Stomach (tissue), 9 donors: ENCODE data around the gene ROPN1. TPM values are rescaled to one million over a fixed set of nuclear protein-coding genes. Genes with fewer than 3 reads are reported as not detected.
"Not testable (repeated sequence)": the region's sequence is repeated elsewhere in the genome, so short reads cannot be mapped to it uniquely, and the experiment has no call there.

Experiments
- DNase-seq, 2 donors: peaks; one replicate each; pipeline versions ENCODE4 v3.0.0 to v3.0.0-alpha.2; 2013 to 2019
- H3K27ac ChIP-seq, 5 donors: fragments of 200-600 bp in 4 of 5; sonication (generic) in 4 of 5; one replicate each; pipeline ENCODE4 v1.5.1; 2013 to 2019; ENCODE audit warnings: mild to moderate bottlenecking in 1 of 5, moderate library complexity in 1 of 5
- H3K27me3 ChIP-seq, 3 donors: fragments of 200-600 bp; sonication (generic); one replicate each; pipeline ENCODE4 v1.5.1; 2017 to 2019; ENCODE audit warnings: mixed run types in 1 of 3
- H3K36me3 ChIP-seq, 4 donors: fragments of 200-600 bp; sonication (generic); 1 replicate in 3 of 4; 2 replicates in 1 of 4; pipeline ENCODE4 v1.5.1; 2016 to 2019
- H3K4me1 ChIP-seq, 4 donors: fragments of 200-600 bp; sonication (generic); one replicate each; pipeline ENCODE4 v1.5.1; 2016 to 2019
- H3K4me3 ChIP-seq, 4 donors: fragments of 200-600 bp; sonication (generic) in 3 of 4; one replicate each; pipeline ENCODE4 v1.5.1; 2016 to 2019; ENCODE audit warnings: mild to moderate bottlenecking in 1 of 4
- H3K9me3 ChIP-seq, 4 donors: fragments of 200-600 bp; sonication (generic); one replicate each; pipeline ENCODE4 v1.5.1; 2016 to 2019
- EP300 ChIP-seq: sonication (generic); formaldehyde crosslinking; IDR thresholded peaks from one replicate; pipeline ENCODE4 v1.6.1; 2017; ENCODE audit warnings: antibody characterized with exemption
- POLR2A ChIP-seq, 4 donors: fragments of 450-650 bp; IDR thresholded peaks; one replicate each; pipeline ENCODE4 v1.6.1; 2016; ENCODE audit warnings: antibody characterized with exemption in 4 of 4, control low read depth in 2 of 4, mild to moderate bottlenecking in 1 of 4, moderate library complexity in 1 of 4
- POLR2AphosphoS5 ChIP-seq, 3 donors: sonication (generic); formaldehyde crosslinking; IDR thresholded peaks; one replicate each; pipeline ENCODE4 v1.6.1; 2016; ENCODE audit warnings: antibody characterized with exemption in 3 of 3
- WGBS, 5 donors: extraction: QIAGEN DNeasy Blood & Tissue Kit in 3 of 5; methylation state at CpG; one replicate each; pipeline versions ENCODE4 v1.1.5 to v1.1.7; 2013 to 2018; 5-methylcytosine and 5-hydroxymethylcytosine counted together
- intact Hi-C: fragments of 100-400 bp; cut with DNase I; formaldehyde crosslinking; loops from one replicate; pipeline ENCODE4 v1.15.1; 2023; ENCODE audit warnings: low total_unique reads
- polyA plus RNA-seq, 3 donors: library from polyadenylated mRNA; stranded (reverse); fragments of 200-250 nt; gene quantifications; one replicate each; pipeline ENCODE4 v1.2.3, GENCODE V29; 2013
- total RNA-seq, 5 donors: library from RNA; depleted of rRNA; stranded (reverse); fragments of >200 nt; gene quantifications; one replicate each; pipeline versions ENCODE4 v1.1.0 to v1.2.3, GENCODE V29; 2014 to 2016
- TF ChIP-seq, protein P1 (sequence below), 7 experiments: fragments of 450-650 bp in 4 of 7; fragments of 200-600 bp in 3 of 7; sonication (generic) in 3 of 7; IDR thresholded peaks; one replicate each; pipeline ENCODE4 v1.5.1; 2016 to 2019; ENCODE audit warnings: antibody characterized with exemption in 7 of 7, control low read depth in 2 of 7, mild to moderate bottlenecking in 1 of 7
- donor health status: healthy with polysubstance abuse.
- donor health status: Bipolar disorder and iron deficiency.
- donor health status: healthy.

Gene ROPN1
- total and polyA plus RNA-seq, 8 donors, result 0.15 to 0.55 TPM; not detected in 6

DNA sequence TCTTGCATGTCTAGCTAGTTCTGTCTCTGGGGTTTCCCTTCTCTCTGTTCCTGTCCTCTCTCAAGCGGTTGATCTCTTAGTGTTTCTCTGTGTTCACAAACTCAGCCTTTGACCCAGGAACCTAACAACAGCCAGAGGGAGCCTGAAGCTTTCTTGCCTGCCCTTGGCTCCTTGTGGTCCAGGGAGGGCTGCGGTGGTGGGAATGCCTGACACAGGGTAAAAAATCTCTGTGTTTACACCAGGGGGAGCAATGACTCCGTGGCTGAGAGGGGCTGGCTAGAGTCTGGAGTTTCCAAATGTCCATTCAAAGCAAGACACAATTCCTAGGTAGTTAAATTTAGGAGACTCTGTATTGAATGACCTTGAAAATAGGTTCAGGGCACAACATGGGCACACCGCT lies 24.6 kb upstream of the ROPN1 start:
- peak; percentile 28 to 61 for DNase-seq
- H3K36me3 ChIP-seq, H3K27ac ChIP-seq, H3K4me3 ChIP-seq: not testable (repeated sequence)
- intact Hi-C loops, result loop anchor here (5.0 kb wide), 2 partner anchors 61 to 266 kb away; no protein-coding TSS in a partner anchor
- Histone ChIP-seq H3K9me3 (peaks cover 0 to 15% (median 2%) of the 10 kb centered on the region in 4 donors), H3K4me1 (peaks cover 0 to 17% (median 9%) of the 10 kb centered on the region in 4 donors), H3K27me3 (peaks cover 0 to 21% (median 0%) of the 10 kb centered on the region in 3 donors)
- WGBS, 5 donors, result 0 to 11% (median 3%) methylated on average over 3 to 4 of the region's 4 CpGs
- TF ChIP-seq, protein P1, sequence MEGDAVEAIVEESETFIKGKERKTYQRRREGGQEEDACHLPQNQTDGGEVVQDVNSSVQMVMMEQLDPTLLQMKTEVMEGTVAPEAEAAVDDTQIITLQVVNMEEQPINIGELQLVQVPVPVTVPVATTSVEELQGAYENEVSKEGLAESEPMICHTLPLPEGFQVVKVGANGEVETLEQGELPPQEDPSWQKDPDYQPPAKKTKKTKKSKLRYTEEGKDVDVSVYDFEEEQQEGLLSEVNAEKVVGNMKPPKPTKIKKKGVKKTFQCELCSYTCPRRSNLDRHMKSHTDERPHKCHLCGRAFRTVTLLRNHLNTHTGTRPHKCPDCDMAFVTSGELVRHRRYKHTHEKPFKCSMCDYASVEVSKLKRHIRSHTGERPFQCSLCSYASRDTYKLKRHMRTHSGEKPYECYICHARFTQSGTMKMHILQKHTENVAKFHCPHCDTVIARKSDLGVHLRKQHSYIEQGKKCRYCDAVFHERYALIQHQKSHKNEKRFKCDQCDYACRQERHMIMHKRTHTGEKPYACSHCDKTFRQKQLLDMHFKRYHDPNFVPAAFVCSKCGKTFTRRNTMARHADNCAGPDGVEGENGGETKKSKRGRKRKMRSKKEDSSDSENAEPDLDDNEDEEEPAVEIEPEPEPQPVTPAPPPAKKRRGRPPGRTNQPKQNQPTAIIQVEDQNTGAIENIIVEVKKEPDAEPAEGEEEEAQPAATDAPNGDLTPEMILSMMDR (IDR thresholded peaks at IDR 0.05), result peak in 4 of 7 experiments; percentile 35 to 58 (median 42)

DNA sequence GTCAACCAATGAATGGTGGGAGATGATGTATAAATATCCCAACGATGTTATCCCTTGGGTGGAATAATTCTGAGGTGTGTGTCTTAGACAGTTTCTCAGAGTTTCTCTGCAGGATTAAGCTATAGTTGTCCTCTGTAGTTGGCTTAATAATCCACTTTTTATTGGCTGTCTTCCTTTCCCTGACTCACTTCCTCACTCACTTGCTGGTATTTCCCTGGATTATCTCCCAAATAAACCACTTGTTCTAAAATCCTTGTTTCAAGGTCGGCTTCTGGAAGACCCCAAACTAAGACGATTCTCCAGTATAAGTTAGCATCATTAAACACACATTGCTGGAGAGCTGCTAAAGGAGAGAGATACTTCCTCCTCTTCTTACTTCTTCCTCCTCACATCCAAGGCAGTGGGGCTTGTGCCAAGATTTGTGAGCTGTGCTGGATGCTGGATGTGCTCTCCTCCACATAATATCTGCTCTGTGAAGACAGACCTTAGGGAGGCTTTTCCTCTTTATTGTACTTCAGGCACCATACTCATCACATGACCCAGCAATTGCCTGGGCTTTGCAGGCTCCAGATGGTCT lies 22.5 kb upstream of the ROPN1 start:
- no peak for DNase-seq
- H3K4me3 ChIP-seq, result no peak overlapping the region
- no peak for TF ChIP-seq EP300
- no peak for TF ChIP-seq POLR2AphosphoS5 (IDR thresholded peaks at IDR 0.05)
- TF ChIP-seq, protein P1 (IDR thresholded peaks at IDR 0.05), result no peak
- TF ChIP-seq POLR2A (IDR thresholded peaks at IDR 0.05), result no peak
- WGBS, 5 donors, result 55 to 73% (median 69%) methylated on average over 3 of the region's 3 CpGs
- H3K27ac ChIP-seq, result no peak overlapping the region
- H3K4me1 ChIP-seq, result peaks cover 0 to 17% (median 9%) of the 10 kb centered on the region in 4 donors
- peaks cover 0 to 7% (median 2%) of the 10 kb centered on the region in 4 donors for H3K9me3 ChIP-seq
- H3K36me3 ChIP-seq, result no peaks in the 10 kb centered on the region
- H3K27me3 ChIP-seq, result peaks cover 0 to 12% (median 0%) of the 10 kb centered on the region in 3 donors
- intact Hi-C loops, result no loop called here

DNA sequence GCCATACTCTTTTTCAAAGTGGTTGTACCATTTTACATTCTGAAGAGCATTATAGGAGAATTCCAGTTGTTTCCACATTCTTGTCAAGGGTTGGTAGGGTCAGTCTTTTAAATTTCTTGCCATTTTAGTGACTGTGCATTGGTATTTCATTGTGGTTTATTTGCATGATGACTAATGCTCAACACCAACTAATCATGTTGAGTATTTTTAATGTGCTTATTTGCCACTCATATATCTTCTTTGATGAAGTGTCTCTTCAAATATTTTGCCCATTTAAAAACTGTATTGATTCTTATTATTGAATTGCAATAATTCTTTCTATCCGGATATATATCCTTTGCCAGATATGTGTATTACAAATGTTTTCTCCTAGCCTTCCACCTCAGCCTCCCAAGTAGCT lies 16.4 kb upstream of the ROPN1 start:
- 92 to 100% (median 95%) methylated on average over 1 of the region's 1 CpG for WGBS, 5 donors
- intact Hi-C loops, result not testable (repeated sequence)

DNA sequence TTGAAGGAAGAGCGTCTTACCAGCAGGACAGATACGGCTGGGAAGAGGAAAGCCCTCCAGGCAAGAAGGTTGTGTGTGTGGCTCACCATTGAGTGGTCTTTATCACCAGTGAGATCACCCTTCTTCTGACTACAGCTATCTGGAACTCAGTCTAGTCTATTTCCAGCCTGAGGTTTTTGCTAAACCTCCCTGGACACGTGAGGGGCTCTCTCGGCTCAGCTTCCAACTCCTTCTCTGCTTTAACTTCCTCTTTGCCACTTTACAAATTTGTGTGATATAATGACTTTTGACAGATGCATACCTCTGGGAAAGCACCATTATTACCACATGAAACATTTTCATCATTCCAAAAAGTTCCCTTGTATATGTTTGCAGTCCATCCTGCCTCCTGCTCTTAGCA lies 15.3 kb upstream of the ROPN1 start:
- H3K4me1 ChIP-seq, result no peaks in the 10 kb centered on the region
- intact Hi-C loops, result no loop called here
- 45 to 65% (median 58%) methylated on average over 4 of the region's 4 CpGs for WGBS, 5 donors
- no peak overlapping the region for H3K4me3 ChIP-seq
- H3K36me3 ChIP-seq, result no peaks in the 10 kb centered on the region
- peaks cover 0 to 12% (median 0%) of the 10 kb centered on the region in 3 donors for H3K27me3 ChIP-seq
- H3K27ac ChIP-seq, result no peak overlapping the region
- DNase-seq, result no peak
- TF ChIP-seq POLR2AphosphoS5 (IDR thresholded peaks at IDR 0.05) (no peak), POLR2A (IDR thresholded peaks at IDR 0.05) (no peak), EP300 (no peak)
- TF ChIP-seq, protein P1 (IDR thresholded peaks at IDR 0.05), result no peak
- no peaks in the 10 kb centered on the region for H3K9me3 ChIP-seq

More for the DNA sequence above, 16.4 kb upstream of the ROPN1 start:
- DNase-seq, H3K27ac ChIP-seq, H3K4me1 ChIP-seq, H3K9me3 ChIP-seq, H3K36me3 ChIP-seq, H3K4me3 ChIP-seq: not testable (repeated sequence)
- H3K27me3 ChIP-seq, result peaks cover 0 to 12% (median 0%) of the 10 kb centered on the region in 3 donors

DNA sequence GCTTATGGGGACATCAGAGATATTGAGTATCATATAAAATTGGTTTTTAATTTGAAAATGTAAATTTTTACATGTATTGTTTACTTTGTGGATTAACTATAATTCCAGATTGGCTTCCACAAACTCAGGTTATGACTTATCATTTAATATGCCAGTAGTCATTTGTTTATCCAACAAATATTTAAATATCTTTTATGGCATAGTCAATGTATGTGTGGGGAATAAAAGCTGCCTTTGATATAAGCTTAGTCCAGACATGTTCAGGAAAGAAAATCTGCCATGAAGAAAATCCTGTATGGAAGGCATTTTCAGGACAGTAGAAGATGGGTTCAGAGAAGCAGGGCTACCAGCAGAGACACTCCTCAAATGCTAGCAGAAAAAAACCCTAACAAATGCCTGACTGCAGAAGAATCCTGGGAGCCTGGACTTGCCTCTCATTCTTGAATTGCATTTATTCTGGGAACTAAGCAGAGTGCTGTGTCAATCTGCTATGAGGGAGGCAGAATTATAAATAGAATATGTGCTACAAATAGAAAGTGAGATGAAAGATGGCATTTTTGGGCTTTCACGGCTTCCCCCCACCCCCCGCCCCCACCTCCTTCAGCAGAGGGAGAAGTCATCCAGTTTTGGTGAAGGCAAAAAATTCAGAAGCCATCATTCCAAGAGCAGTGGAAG lies 10.6 kb upstream of the ROPN1 start:
- H3K4me1 ChIP-seq, result not testable (repeated sequence)
- WGBS, 5 donors, result 58 to 78% (median 67%) methylated on average over 2 of the region's 2 CpGs

DNA sequence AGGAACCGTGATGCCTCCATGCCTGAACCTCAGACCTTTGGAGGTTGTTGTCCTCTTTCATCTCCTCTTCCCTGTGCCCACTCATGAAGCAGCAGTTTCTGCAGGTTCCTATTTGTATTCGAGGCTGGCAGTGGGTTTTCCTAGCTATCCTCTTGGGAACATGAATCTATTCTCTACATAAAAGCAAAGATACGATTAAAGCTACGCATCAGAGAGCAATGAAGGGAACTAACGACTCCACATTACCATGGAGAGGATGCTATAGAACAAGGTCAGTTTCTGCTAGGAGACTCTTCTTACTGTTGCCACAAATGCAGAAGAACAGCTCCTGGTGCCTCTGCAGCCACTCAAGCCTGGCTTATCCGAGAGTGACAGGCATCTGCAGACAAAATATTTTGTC lies 9.4 kb upstream of the ROPN1 start:
- H3K36me3 ChIP-seq, intact Hi-C loops, H3K4me1 ChIP-seq, H3K4me3 ChIP-seq, H3K27ac ChIP-seq, DNase-seq: not testable (repeated sequence)
- 72 to 79% (median 75%) methylated on average over 6 of the region's 6 CpGs for WGBS, 5 donors
- peaks cover 0 to 12% (median 5%) of the 10 kb centered on the region in 4 donors for H3K9me3 ChIP-seq
- peaks cover 0 to 27% (median 0%) of the 10 kb centered on the region in 3 donors for H3K27me3 ChIP-seq

More for the DNA sequence above, 10.6 kb upstream of the ROPN1 start:
- DNase-seq, H3K27ac ChIP-seq, H3K4me3 ChIP-seq, H3K36me3 ChIP-seq, intact Hi-C loops, H3K9me3 ChIP-seq: not testable (repeated sequence)
- H3K27me3 ChIP-seq, result peaks cover 0 to 27% (median 0%) of the 10 kb centered on the region in 3 donors
